ENCODE data around the gene KIF26B. TPM values are rescaled to one million over a fixed set of nuclear protein-coding genes. Genes with fewer than 3 reads are reported as not detected.

Gene KIF26B
- polyA plus RNA-seq, 1 donor (not counting 4 experiments of a cell fraction or from before 2014, with no cell fraction given), result 0.58 TPM

- Histone ChIP-seq H3K36me3 (ENCODE audit: control insufficient read depth in 2 of 2, extremely low read depth in 1 of 2, insufficient read depth in 2 of 2, low read length in 2 of 2) (no peaks in the 10 kb centered on the region), H3K27me3 (ENCODE audit: control insufficient read depth, extremely low read depth, insufficient read depth, low read length) (no peaks in the 10 kb centered on the region), H3K9me3 (ENCODE audit: control insufficient read depth, low read depth, low read length) (no peaks in the 10 kb centered on the region), H3K4me3 (ENCODE audit: control insufficient read depth in 2 of 3, extremely low read depth in 1 of 3, insufficient read depth in 2 of 3, low read depth in 1 of 3, low read length in 3 of 3) (no peak overlapping the region), H3K9me1 (ENCODE audit: control insufficient read depth, extremely low read depth, insufficient read depth, low read length) (no peaks in the 10 kb centered on the region), H2AFZ (ENCODE audit: control insufficient read depth, low read length) (no peak overlapping the region), H3K79me2 (ENCODE audit: control insufficient read depth, insufficient read depth, low read length) (no peaks in the 10 kb centered on the region), H3K4me2 (ENCODE audit: control insufficient read depth, extremely low read depth, insufficient read depth, low read depth, low read length) (no peak overlapping the region), H3K4me1 (ENCODE audit: control insufficient read depth, extremely low read depth, insufficient read depth, low read length) (no peaks in the 10 kb centered on the region), H3K9ac (ENCODE audit: control insufficient read depth, extremely low read depth, insufficient read depth, low read length) (no peak overlapping the region), H3K27ac (ENCODE audit: control insufficient read depth, insufficient read depth, low read length) (no peak overlapping the region), H4K20me1 (ENCODE audit: control insufficient read depth, extremely low read depth, insufficient read depth, low read length) (no peaks in the 10 kb centered on the region)
- FAIRE-seq (no peak), DNase-seq (ENCODE audit: low read depth, low spot score) (no peak)
- no peak for TF ChIP-seq CTCF (optimal IDR thresholded peaks at IDR 0.05 in 1 of 3, IDR thresholded peaks at IDR 0.05 in 1 of 3, conservative IDR thresholded peaks at IDR 0.05 in 1 of 3; ENCODE audit: extremely low read depth in 1 of 3, insufficient read depth in 2 of 3, low read length in 3 of 3)
- no peak for TF ChIP-seq EZH2 (IDR thresholded peaks at IDR 0.05; ENCODE audit: low read length)
- dilution Hi-C loops (cut with MboI; ENCODE audit: extremely low pct_ligation_motif_present, low sequenced_read_pairs), result no loop called here
Observed at GRCh38 chr1:245264226-245264625, 109.4 kb downstream of the KIF26B start.

GRCh38 chr1:245266105-245266504 is 111.3 kb downstream of the KIF26B start:
- H3K27me3 ChIP-seq (ENCODE audit: control insufficient read depth, extremely low read depth, insufficient read depth, low read length), result no peaks in the 10 kb centered on the region
- dilution Hi-C loops (cut with MboI; ENCODE audit: extremely low pct_ligation_motif_present, low sequenced_read_pairs), result no loop called here
- no peaks in the 10 kb centered on the region for H3K79me2 ChIP-seq (ENCODE audit: control insufficient read depth, insufficient read depth, low read length)
- no peak for FAIRE-seq
- H3K9me1 ChIP-seq (ENCODE audit: control insufficient read depth, extremely low read depth, insufficient read depth, low read length), result no peaks in the 10 kb centered on the region
- TF ChIP-seq CTCF (optimal IDR thresholded peaks at IDR 0.05 in 1 of 3, IDR thresholded peaks at IDR 0.05 in 1 of 3, conservative IDR thresholded peaks at IDR 0.05 in 1 of 3; ENCODE audit: extremely low read depth in 1 of 3, insufficient read depth in 2 of 3, low read length in 3 of 3) (no peak), EZH2 (IDR thresholded peaks at IDR 0.05; ENCODE audit: low read length) (no peak)
- no peaks in the 10 kb centered on the region for H3K9me3 ChIP-seq (ENCODE audit: control insufficient read depth, low read depth, low read length)
- no peaks in the 10 kb centered on the region for H3K4me1 ChIP-seq (ENCODE audit: control insufficient read depth, extremely low read depth, insufficient read depth, low read length)
- no peak overlapping the region for H3K9ac ChIP-seq (ENCODE audit: control insufficient read depth, extremely low read depth, insufficient read depth, low read length)
- DNase-seq (ENCODE audit: low read depth, low spot score), result no peak
- H3K4me2 ChIP-seq (ENCODE audit: control insufficient read depth, extremely low read depth, insufficient read depth, low read depth, low read length), result no peak overlapping the region
- H3K4me3 ChIP-seq (ENCODE audit: control insufficient read depth in 2 of 3, extremely low read depth in 1 of 3, insufficient read depth in 2 of 3, low read depth in 1 of 3, low read length in 3 of 3), result no peak overlapping the region
- no peak overlapping the region for H3K27ac ChIP-seq (ENCODE audit: control insufficient read depth, insufficient read depth, low read length)
- H3K36me3 ChIP-seq (ENCODE audit: control insufficient read depth in 2 of 2, extremely low read depth in 1 of 2, insufficient read depth in 2 of 2, low read length in 2 of 2), result no peaks in the 10 kb centered on the region
- no peak overlapping the region for H2AFZ ChIP-seq (ENCODE audit: control insufficient read depth, low read length)
- H4K20me1 ChIP-seq (ENCODE audit: control insufficient read depth, extremely low read depth, insufficient read depth, low read length), result no peaks in the 10 kb centered on the region
